CD14-positive monocyte (primary cell): ENCODE data around the gene IL27RA. TPM values are rescaled to one million over a fixed set of nuclear protein-coding genes. Genes with fewer than 3 reads are reported as not detected.

Experiments
- DNase-seq, 3 donors: peaks; one replicate each; pipeline ENCODE4 v3.0.0-alpha.2; 2011 to 2022
- H2AFZ ChIP-seq: 2 replicates; pipeline ENCODE4 v1.6.0; 2012; ENCODE audit warnings: mild to moderate bottlenecking, low read depth, low read length, inconsistent platforms; ENCODE audit not compliant: insufficient read depth, poor library complexity, severe bottlenecking
- H3K27ac ChIP-seq, 2 donors: 1 replicate in 1 of 2; 2 replicates in 1 of 2; pipeline ENCODE4 v1.5.1; 2012 to 2013; ENCODE audit warnings: low read length in 2 of 2, control low read depth in 1 of 2, inconsistent platforms in 1 of 2, low read depth in 1 of 2, mild to moderate bottlenecking in 1 of 2
- H3K27me3 ChIP-seq, 2 donors: one replicate each; pipeline versions ENCODE4 v1.6.0 to v1.6.1; 2011 to 2013; ENCODE audit warnings: low read length in 2 of 2; ENCODE audit not compliant: control insufficient read depth in 2 of 2, insufficient read depth in 2 of 2
- H3K36me3 ChIP-seq, 2 donors: replicated peaks in 1 of 2; 1 replicate in 1 of 2; 2 replicates in 1 of 2; pipeline versions ENCODE4 v1.5.1 to v1.6.1; 2012 to 2013; ENCODE audit warnings: low read length in 2 of 2, control low read depth in 1 of 2, inconsistent platforms in 1 of 2, mild to moderate bottlenecking in 1 of 2; ENCODE audit not compliant: insufficient read depth in 2 of 2, control insufficient read depth in 1 of 2
- H3K4me1 ChIP-seq, 2 donors: 1 replicate in 1 of 2; 2 replicates in 1 of 2; pipeline versions ENCODE4 v1.5.1 to v1.6.1; 2012 to 2013; ENCODE audit warnings: low read length in 2 of 2, control low read depth in 1 of 2, inconsistent platforms in 1 of 2, mild to moderate bottlenecking in 1 of 2, moderate library complexity in 1 of 2; ENCODE audit not compliant: insufficient read depth in 2 of 2, control insufficient read depth in 1 of 2
- H3K4me2 ChIP-seq: replicated peaks from 2 replicates; pipeline ENCODE3; 2012; ENCODE audit warnings: low read length, moderate library complexity, mild to moderate bottlenecking; ENCODE audit not compliant: poor library complexity, severe bottlenecking; ENCODE audit errors: extremely low read depth
- H3K4me3 ChIP-seq, 3 experiments: fragments of 200-600 bp in 1 of 3; sonication (generic) in 1 of 3; replicated peaks in 1 of 3; 1 replicate in 2 of 3; 2 replicates in 1 of 3; pipeline ENCODE4 v1.5.1; 2011 to 2013; ENCODE audit warnings: low read length in 3 of 3, mild to moderate bottlenecking in 3 of 3, control low read depth in 2 of 3, low read depth in 2 of 3, inconsistent platforms in 1 of 3, moderate library complexity in 1 of 3
- H3K79me2 ChIP-seq: 2 replicates; pipeline ENCODE4 v1.6.0; 2012; ENCODE audit warnings: mild to moderate bottlenecking, control low read depth, inconsistent platforms, low read length, moderate library complexity; ENCODE audit not compliant: insufficient read depth
- H3K9ac ChIP-seq: 2 replicates; pipeline ENCODE4 v1.6.0; 2017; ENCODE audit warnings: low read length, mild to moderate bottlenecking; ENCODE audit not compliant: insufficient read depth, poor library complexity, severe bottlenecking
- H3K9me3 ChIP-seq, 2 donors: replicated peaks in 1 of 2; 1 replicate in 1 of 2; 2 replicates in 1 of 2; pipeline versions ENCODE4 v1.5.1 to v1.6.1; 2012 to 2013; ENCODE audit warnings: low read length in 2 of 2, control low read depth in 1 of 2; ENCODE audit not compliant: control insufficient read depth in 1 of 2, insufficient read depth in 1 of 2
- H4K20me1 ChIP-seq: 2 replicates; pipeline ENCODE4 v1.6.0; 2012; ENCODE audit warnings: mild to moderate bottlenecking, low read length, control low read depth, moderate library complexity; ENCODE audit not compliant: insufficient read depth
- H3K27ac Mint-ChIP-seq, 7 donors: one replicate each; pipeline ENCODE4 v1.8.0; 2020; ENCODE audit warnings: mild to moderate bottlenecking in 7 of 7, mixed read lengths in 7 of 7, moderate library complexity in 6 of 7, inconsistent platforms in 2 of 7
- H3K27me3 Mint-ChIP-seq, 3 donors: one replicate each; pipeline ENCODE4 v1.8.0; 2021 to 2022; ENCODE audit warnings: low read depth in 3 of 3, mild to moderate bottlenecking in 3 of 3, mixed read lengths in 3 of 3, moderate library complexity in 3 of 3, inconsistent platforms in 1 of 3
- H3K36me3 Mint-ChIP-seq, 2 donors: one replicate each; pipeline ENCODE4 v1.8.0; 2020; ENCODE audit warnings: mixed read lengths in 2 of 2, inconsistent platforms in 1 of 2, mild to moderate bottlenecking in 1 of 2
- H3K4me1 Mint-ChIP-seq: one replicate; pipeline ENCODE4 v1.8.0; 2020; ENCODE audit warnings: mild to moderate bottlenecking, mixed read lengths
- H3K4me3 Mint-ChIP-seq, 2 donors: one replicate each; pipeline ENCODE4 v1.8.0; 2020; ENCODE audit warnings: mild to moderate bottlenecking in 2 of 2, mixed read lengths in 2 of 2, moderate library complexity in 1 of 2
- H3K9me3 Mint-ChIP-seq, 7 donors: one replicate each; pipeline ENCODE4 v1.8.0; 2020 to 2022; ENCODE audit warnings: mixed read lengths in 7 of 7, mild to moderate bottlenecking in 6 of 7, moderate library complexity in 6 of 7, inconsistent platforms in 2 of 7
- CTCF ChIP-seq: fragments of 200-600 bp; IDR thresholded peaks from one replicate; pipeline ENCODE4 v1.8.0; 2022; ENCODE audit warnings: antibody characterized with exemption, mild to moderate bottlenecking
- WGBS: methylation state at CpG from one replicate; pipeline ENCODE4 v1.1.5; 2013; ENCODE audit warnings: missing lambda C conversion rate; ENCODE audit not compliant: insufficient coverage; 5-methylcytosine and 5-hydroxymethylcytosine counted together
- intact Hi-C, 2 donors: fragments of 100-400 bp; cut with micrococcal nuclease; formaldehyde crosslinking; loops; one replicate each; pipeline versions ENCODE4 v1.15.0 to v1.15.1; 2023
- polyA plus RNA-seq, 3 donors: library from polyadenylated mRNA; depleted of rRNA in 1 of 3; unstranded in 2 of 3; stranded (reverse) in 1 of 3; fragments of 300-500 nt in 2 of 3; fragments of >200 nt in 1 of 3; fragmentation: Illumina TruSeq in 2 of 3; gene quantifications; 1 replicate in 2 of 3; 2 replicates in 1 of 3; pipeline ENCODE4 v1.2.3, GENCODE V29; 2012 to 2021

IL27RA gene
- polyA plus RNA-seq, 3 donors, result 40.4 to 61.5 (median 54.9) TPM

GRCh38 chr19:14027856-14028450 is 3.6 kb upstream of the IL27RA start, which contains the start of gene RLN3:
Gene RLN3 (plus strand): TSS chr19:14028148. CDS start chr19:14028205, 57 bp downstream.
- Histone ChIP-seq H3K4me3 (no peak within 1 kb of the TSS), H4K20me1 (no peaks in the 10 kb centered on the region), H3K9me3 (no peaks in the 10 kb centered on the region), H2AFZ (no peak within 1 kb of the TSS), H3K4me2 (no peak within 1 kb of the TSS), H3K27ac (no peak within 1 kb of the TSS), H3K4me1 (peaks cover 60 to 64% of the 10 kb centered on the region in 2 donors), H3K79me2 (peaks cover 27% of the 10 kb centered on the region), H3K36me3 (no peaks in the 10 kb centered on the region), H3K27me3 (no peaks in the 10 kb centered on the region), H3K9ac (no peak within 1 kb of the TSS)
- no peak for TF ChIP-seq CTCF
- H3K4me3 Mint-ChIP-seq, result no peak within 1 kb of the TSS
- peak within 1 kb of the TSS in 3 of 7 donors; percentile 37 to 93 (median 64) for H3K27ac Mint-ChIP-seq
- intact Hi-C loops, result no loop called here
- 92% methylated on average over 24 of the region's 24 CpGs for WGBS
- H3K27me3 Mint-ChIP-seq, result peaks cover 0 to 2% (median 0%) of the 10 kb centered on the region in 3 donors
- peaks cover 54% of the 10 kb centered on the region for H3K4me1 Mint-ChIP-seq
- no peak for DNase-seq
- peaks cover 0 to 2% (median 0%) of the 10 kb centered on the region in 7 donors for H3K9me3 Mint-ChIP-seq
- no peaks in the 10 kb centered on the region for H3K36me3 Mint-ChIP-seq

DNA sequence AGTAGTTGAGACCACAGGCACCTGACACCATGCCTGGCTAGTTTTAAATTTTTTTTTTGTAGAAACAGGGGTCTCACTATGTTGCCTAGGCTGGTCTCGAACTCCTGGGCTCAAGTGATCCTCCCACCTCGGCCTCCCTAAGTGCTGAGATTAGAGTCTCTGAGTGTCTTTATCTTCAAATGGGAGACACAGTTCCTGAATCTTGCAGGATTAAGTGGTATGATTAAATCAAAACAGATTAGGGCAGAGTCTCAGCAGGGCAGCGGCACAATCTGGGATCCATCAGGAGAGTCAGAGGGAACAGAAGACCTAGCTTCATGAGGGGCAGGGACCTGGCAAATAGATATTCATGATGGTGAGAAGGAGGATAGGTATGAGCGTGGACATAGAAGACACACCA is 2.7 kb upstream of the IL27RA start:
- 100% methylated on average over 2 of the region's 4 CpGs for WGBS
- DNase-seq, result no peak

More for the DNA sequence above, 2.7 kb upstream of the IL27RA start:
- H3K4me3 Mint-ChIP-seq, result no peak overlapping the region
- Histone ChIP-seq H3K4me3 (no peak overlapping the region), H3K9me3 (no peaks in the 10 kb centered on the region), H3K27me3 (no peaks in the 10 kb centered on the region), H3K27ac (no peak overlapping the region), H3K9ac (no peak overlapping the region), H2AFZ (no peak overlapping the region), H3K4me1 (peaks cover 51 to 55% of the 10 kb centered on the region in 2 donors), H4K20me1 (no peaks in the 10 kb centered on the region), H3K4me2 (no peak overlapping the region), H3K79me2 (peaks cover 29% of the 10 kb centered on the region), H3K36me3 (no peaks in the 10 kb centered on the region)
- peaks cover 0 to 2% (median 0%) of the 10 kb centered on the region in 3 donors for H3K27me3 Mint-ChIP-seq
- peaks cover 0 to 2% (median 0%) of the 10 kb centered on the region in 7 donors for H3K9me3 Mint-ChIP-seq
- no peak overlapping the region for H3K27ac Mint-ChIP-seq
- H3K36me3 Mint-ChIP-seq, result peaks cover under 1 to 3% of the 10 kb centered on the region in 2 donors
- peaks cover 46% of the 10 kb centered on the region for H3K4me1 Mint-ChIP-seq
- intact Hi-C loops, result no loop called here
- TF ChIP-seq CTCF, result no peak
